Measurements from ENCODE around the gene PDGFB.

Gene PDGFB

GRCh38 chr22:39254122-39254521 is 9.3 kb upstream of the PDGFB start:
- no peak for DNase-seq (ENCODE audit: low spot score)

DNA sequence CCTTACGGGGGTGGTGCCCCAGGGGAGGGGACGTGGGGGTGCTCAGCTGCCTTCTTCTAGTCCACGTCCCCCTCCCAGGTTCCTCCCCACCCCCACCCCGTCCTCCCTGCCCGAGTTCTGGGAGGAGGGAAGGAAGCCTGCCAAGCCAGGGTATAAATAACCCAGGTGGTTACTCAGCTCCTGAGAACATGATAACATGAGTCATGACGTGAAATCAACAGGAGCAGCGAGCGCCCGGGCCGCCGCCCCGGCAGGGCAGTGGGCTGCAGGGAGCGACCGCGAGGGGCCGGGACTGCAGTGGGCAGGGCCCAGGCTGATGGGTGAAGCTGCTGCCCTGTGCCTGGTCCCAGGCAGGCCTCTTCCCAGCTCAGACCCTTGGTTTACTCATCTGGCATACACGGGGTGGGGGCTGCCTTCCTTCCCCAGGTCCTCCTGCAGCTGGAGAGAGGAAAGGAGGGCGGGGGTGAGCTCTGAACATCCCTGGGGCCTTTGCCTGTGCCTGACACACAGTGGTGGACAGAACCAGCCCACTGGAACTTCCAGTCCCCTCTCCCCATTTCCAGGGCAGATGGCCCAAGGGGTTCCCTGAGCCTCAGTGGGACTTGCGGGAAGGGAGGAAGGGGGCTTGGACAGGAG is 8.8 kb upstream of the PDGFB start:
- no peak for DNase-seq (ENCODE audit: low spot score)

GRCh38 chr22:39252461-39253434 is 8.0 kb upstream of the PDGFB start:
- DNase-seq (ENCODE audit: low spot score): no peak

- no peak for DNase-seq (ENCODE audit: low spot score)
These were observed 7.1 kb upstream of the PDGFB start for GRCh38 chr22:39251762-39252460.

DNA sequence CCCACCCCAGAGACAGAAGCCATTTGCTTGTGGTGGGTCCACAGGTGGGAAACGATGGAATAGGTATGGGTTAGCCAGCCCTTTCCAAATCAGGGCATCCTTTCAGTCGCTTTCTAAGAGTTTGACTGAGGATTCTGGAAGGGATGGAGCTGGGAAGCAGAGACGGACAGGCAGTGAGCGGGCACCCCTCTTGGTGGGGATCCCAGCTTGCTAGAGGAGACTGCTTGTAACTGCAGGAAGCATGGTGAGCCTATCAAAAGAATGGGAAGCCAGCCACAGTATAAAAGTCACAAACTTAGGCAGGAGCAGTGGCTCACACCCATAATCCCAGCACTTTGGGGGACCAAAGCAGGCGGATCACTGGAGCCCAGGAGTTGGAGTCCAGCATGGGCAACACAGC is 6.1 kb upstream of the PDGFB start:
- DNase-seq (ENCODE audit: low spot score): no peak

GRCh38 chr22:39250131-39250530 is 5.3 kb upstream of the PDGFB start:
- DNase-seq (ENCODE audit: low spot score): no peak

DNA sequence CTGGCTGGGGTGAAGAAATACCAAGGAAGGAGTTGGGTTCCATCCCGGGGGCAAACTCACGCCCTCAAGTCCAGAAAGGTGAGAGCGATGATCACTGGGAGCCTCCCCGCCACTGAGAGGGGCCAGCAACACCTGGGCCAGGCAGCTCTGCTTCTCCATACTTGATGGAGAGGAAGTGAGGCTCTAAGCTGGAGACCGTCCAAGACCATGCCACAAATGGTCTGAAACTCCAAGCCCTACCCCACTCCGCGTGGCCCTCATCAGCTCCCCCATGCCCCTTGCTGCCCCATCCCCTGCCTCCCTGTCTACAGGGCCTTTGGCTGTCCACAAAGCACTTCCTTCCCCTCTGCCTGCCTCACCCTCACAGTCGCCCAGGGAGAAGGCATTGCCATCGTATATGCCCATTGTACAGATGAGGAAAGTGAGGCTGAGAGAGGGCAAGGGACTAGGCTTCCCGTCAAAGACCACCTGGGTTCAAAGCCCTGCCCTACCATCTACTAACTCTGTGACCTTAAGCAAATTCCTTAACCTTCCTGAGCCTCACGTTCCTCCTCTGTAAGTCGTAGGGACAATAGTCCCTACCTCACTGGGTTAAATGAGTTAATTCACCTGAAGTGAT is 4.4 kb upstream of the PDGFB start:
- no peak for DNase-seq (ENCODE audit: low spot score)

- no peak for DNase-seq (ENCODE audit: low spot score)
These were observed 3.5 kb upstream of the PDGFB start for GRCh38 chr22:39248254-39248653.

DNA sequence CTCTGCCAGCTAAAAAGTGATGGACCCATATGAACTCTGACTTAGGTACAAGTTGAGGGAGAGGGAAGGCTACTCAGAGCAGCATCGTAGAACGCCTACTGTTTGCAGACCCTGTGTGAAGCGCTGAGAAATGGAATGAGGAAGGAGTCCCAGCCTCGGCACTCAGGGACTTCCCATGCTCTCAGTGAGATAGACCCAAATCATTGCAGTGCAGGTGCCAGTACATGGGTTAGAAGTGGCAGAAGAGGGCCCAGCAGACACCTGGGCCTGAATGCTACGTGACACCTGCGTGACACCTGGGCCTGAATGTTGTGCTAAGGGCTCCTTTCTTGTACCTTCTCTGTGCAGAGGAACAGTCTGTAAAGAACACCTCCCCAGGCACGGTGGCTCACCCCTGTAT is 2.6 kb upstream of the PDGFB start:
- no peak for DNase-seq (ENCODE audit: low spot score)

- no peak for DNase-seq (ENCODE audit: low spot score)
These were observed 2.0 kb upstream of the PDGFB start for GRCh38 chr22:39246690-39247332.

GRCh38 chr22:39246217-39246616 is 1.4 kb upstream of the PDGFB start:
- DNase-seq (ENCODE audit: low spot score): no peak

DNA sequence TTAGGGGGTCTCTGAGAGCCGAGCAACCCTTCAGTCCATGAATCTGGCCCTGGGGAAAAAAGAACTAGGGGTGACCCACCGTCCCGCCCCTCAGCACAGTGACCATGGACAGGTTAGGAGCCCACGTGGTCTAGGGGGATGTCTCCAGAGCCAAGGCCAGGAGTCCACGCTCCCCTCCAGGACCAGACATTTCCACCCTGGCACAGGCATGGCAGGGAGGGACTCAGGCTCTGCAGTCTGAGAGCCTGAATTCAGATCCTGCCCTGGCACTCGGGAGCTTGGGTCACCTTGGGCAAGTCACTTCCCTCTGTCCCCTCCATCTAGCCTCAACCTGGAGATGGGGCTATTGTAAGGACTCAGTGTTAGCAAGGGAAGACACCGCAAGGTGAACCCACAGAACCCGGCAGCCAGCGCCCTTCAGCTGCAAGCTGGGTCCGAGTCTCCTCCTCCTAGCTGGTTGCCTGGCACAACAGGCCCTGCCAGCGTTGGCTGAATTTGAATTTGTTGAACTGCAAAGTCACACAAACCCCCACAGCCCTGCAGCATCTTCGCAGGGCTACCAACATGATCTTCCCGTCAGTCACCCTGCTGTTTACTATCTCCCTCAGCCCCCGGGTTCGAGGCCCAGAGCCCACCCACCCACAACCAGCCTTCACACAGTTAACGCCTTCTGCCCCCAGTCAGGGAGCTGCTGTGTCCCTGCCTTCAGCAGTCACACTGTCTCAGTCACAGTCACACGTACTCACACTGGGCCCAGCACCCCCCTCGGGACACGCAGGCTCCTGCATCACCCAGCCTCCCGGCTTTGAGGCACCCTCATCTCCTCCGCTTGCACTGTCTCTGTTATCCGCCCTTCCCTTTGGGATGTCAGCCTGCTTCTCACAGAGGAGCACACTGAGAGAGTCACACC is 603 bp upstream of the PDGFB start:
- DNase-seq (ENCODE audit: low spot score): no peak

GRCh38 chr22:39244136-39244495 is 666 bp downstream of the PDGFB start:
- DNase-seq (ENCODE audit: low spot score): no peak

DNA sequence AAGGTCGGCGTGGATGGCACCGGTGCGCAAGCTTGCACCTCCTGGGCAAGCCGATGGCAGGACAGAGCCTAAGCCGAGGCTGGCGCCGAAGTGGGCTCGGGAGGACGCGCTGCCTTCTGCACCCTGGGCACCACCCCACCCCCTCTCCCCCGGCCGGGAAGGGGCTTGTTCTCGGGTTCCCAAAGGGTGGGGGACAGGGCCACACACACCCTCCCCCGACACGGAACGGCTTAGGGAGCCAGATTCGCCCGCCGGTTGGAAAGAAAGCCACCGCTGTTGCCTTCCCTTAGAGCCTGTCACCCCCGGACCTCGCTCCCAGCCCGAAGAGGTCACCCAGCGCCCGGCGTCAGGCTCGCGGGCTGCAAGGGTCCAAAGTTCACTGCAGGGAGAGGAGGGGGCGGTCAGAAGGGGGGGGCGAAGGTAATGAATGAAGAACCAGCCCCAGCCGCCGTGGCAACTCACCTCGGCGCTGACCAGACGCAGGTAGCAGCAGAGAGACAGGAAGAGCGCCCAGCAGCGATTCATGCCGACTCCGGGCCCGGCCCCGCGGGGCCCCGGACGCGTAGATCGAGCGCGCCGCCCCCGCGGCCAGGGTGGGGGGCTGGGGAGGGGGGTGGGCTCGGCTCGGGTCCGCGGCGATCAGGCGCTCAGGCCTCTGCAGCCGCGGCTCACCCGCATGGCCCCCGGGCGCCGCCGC is 1.2 kb downstream of the PDGFB start:
- no peak for DNase-seq (ENCODE audit: low spot score)

GRCh38 chr22:39242595-39243438 is 2.0 kb downstream of the PDGFB start:
- no peak for DNase-seq (ENCODE audit: low spot score)

DNA sequence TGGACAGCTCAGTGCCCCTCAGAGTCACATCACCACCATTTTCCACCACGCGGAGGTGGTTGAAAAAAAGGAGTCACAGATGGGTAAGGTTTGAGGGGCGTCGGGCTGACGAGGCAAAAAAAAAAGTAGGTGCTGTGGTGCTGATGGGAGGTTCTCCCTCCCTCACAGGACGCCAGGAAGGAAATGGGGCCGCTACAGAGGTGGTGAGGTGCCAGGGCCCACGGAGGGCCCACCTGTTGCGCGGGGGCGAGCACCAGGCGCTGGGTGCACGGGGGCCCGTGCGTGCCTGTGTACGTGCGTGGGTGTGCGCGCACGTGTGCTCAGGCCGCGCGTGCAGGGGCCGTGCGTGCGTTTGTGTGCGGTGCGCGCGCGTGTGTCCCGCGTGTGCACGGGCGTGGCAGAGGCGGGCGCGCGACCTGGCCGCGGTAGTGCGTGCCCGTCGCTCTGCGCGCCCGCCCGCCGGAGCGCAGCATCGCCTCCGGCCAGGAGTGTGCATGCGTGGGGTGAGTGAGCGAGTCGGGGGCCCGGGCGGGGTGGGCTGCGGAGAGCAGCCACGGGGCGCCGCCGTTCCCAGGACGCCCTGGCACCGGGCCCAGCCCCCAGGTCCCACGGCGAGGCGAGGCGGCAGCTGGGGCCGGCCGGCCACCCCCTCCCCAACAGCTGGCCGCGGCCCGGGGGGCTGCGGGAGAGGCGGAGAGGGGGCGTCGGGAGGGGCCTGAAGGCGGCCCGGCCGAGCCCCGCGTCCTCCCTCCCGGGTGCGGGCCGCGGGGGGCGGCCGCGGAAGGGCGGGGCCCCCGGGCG is 2.8 kb downstream of the PDGFB start:
- DNase-seq (ENCODE audit: low spot score): no peak

DNA sequence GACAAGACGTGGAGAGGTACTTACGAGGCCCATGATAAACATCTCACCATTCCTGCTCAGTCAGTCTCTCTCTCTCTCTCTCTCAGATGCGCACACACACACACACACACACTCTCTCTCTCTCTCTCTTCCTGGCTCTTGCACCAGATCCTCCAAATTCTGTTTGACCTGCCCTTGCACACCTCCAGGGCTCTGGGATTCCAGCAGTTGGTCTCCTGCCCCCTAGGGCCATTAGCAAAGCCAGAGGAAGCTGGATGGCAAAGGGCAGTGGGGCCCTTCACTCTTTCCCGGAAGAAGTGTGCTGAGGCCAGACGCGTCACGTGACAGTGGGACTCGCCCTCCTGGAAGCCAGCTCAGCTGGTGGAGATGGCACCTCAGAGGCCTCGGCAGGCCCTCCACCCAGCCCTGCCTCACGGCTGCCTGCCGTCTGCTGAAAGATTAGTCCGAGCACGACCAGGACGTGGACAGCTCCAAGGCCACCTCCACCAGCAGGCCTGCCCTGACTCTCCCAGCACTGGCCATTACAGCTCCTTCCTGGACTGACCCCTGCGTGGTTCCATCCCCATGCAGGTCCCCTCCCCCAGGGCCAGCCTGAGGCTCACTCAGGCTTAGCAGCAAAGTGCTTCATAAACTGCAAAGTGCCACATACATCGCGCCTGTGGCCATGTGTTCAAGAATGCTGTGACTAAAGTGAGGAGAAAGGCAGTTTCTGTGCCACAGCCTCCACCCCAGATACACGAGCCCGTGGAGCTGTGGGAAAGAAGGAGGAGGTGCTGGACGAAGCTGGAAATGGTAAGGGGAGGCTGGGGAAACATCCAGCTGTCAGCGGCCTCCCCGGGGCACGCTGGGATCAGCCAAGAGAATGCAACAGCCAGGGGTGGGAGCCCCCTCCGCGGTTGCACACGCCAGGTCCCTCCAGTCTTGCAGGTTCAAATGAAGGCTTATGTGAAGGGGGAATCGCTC is 3.7 kb downstream of the PDGFB start:
- DNase-seq (ENCODE audit: low spot score): no peak

Data from left forelimb (tissue), 1 donor.